Measurements from ENCODE around the gene GPR108. TPM values are rescaled to one million over a fixed set of nuclear protein-coding genes. Genes with fewer than 3 reads are reported as not detected.

GPR108 gene
- total RNA-seq, 4 donors from 2014 or later: 87.9 to 152 (median 116) TPM

GRCh38 chr19:6729573-6730152 is 7.7 kb downstream of the GPR108 start:
- TF ChIP-seq CTCF (IDR thresholded peaks at IDR 0.05): no peak
- TF ChIP-seq POLR2A (IDR thresholded peaks at IDR 0.05): no peak
- Histone ChIP-seq H3K27me3 (no peaks in the 10 kb centered on the region), H3K36me3 (peaks cover 13 to 24% of the 10 kb centered on the region in 2 donors), H3K9me3 (no peaks in the 10 kb centered on the region), H3K4me1 (no peaks in the 10 kb centered on the region), H3K4me3 (replicated peaks in 1 of 3) (no peak overlapping the region), H3K27ac (no peak overlapping the region)
- intact Hi-C loops (cut with DNase I): loop anchor here (10.0 kb wide), 1 partner anchor 135 kb away; no protein-coding TSS in a partner anchor
- DNase-seq: no peak
- WGBS, 2 donors: 92 to 94% methylated on average over 23 of the region's 23 CpGs

- Histone ChIP-seq H3K27ac (no peak overlapping the region), H3K27me3 (no peaks in the 10 kb centered on the region), H3K4me3 (replicated peaks in 1 of 3) (no peak overlapping the region), H3K9me3 (no peaks in the 10 kb centered on the region), H3K36me3 (peaks cover 9 to 24% of the 10 kb centered on the region in 2 donors), H3K4me1 (peaks cover 2 to 6% of the 10 kb centered on the region in 2 donors)
- DNase-seq: no peak
- intact Hi-C loops (cut with DNase I): no loop called here
- TF ChIP-seq CTCF (IDR thresholded peaks at IDR 0.05) (no peak), POLR2A (IDR thresholded peaks at IDR 0.05) (no peak)
- 43 to 54% methylated on average over 8 of the region's 8 CpGs for WGBS, 2 donors
Measured at GRCh38 chr19:6728346-6728745, 9.0 kb downstream of the GPR108 start.

GRCh38 chr19:6725513-6726231 is 11.7 kb downstream of the GPR108 start:
- DNase-seq: no peak
- H3K36me3 ChIP-seq: peaks cover 0 to 3% of the 10 kb centered on the region in 2 donors
- H3K9me3 ChIP-seq: no peaks in the 10 kb centered on the region
- intact Hi-C loops (cut with DNase I): no loop called here
- H3K4me1 ChIP-seq: peaks cover 12 to 26% of the 10 kb centered on the region in 2 donors
- TF ChIP-seq CTCF (IDR thresholded peaks at IDR 0.05): no peak
- TF ChIP-seq POLR2A (IDR thresholded peaks at IDR 0.05): no peak
- WGBS, 2 donors: 89 to 90% methylated on average over 16 of the region's 16 CpGs
- no peak overlapping the region for H3K4me3 ChIP-seq (replicated peaks in 1 of 3)
- no peak overlapping the region for H3K27ac ChIP-seq
- no peaks in the 10 kb centered on the region for H3K27me3 ChIP-seq

GRCh38 chr19:6724631-6725492 is 12.5 kb downstream of the GPR108 start:
- Histone ChIP-seq H3K36me3 (no peaks in the 10 kb centered on the region), H3K9me3 (no peaks in the 10 kb centered on the region), H3K4me1 (peaks cover 12 to 26% of the 10 kb centered on the region in 2 donors), H3K4me3 (replicated peaks in 1 of 3) (no peak overlapping the region), H3K27ac (no peak overlapping the region), H3K27me3 (no peaks in the 10 kb centered on the region)
- TF ChIP-seq POLR2A (IDR thresholded peaks at IDR 0.05) (no peak), CTCF (IDR thresholded peaks at IDR 0.05) (no peak)
- WGBS, 2 donors: 75 to 81% methylated on average over 15 of the region's 15 CpGs
- no peak for DNase-seq
- intact Hi-C loops (cut with DNase I): no loop called here

All from thyroid gland (tissue), 4 donors.